Measurements from ENCODE around the gene CCDC198. TPM values are rescaled to one million over a fixed set of nuclear protein-coding genes. Genes with fewer than 3 reads are reported as not detected.

Gene CCDC198
- total RNA-seq (2022; extraction: Qiagen RNA extraction; ENCODE audit: low read depth): 1.9 to 3.0 TPM (median 2.7 TPM) in 5 replicates

DNA sequence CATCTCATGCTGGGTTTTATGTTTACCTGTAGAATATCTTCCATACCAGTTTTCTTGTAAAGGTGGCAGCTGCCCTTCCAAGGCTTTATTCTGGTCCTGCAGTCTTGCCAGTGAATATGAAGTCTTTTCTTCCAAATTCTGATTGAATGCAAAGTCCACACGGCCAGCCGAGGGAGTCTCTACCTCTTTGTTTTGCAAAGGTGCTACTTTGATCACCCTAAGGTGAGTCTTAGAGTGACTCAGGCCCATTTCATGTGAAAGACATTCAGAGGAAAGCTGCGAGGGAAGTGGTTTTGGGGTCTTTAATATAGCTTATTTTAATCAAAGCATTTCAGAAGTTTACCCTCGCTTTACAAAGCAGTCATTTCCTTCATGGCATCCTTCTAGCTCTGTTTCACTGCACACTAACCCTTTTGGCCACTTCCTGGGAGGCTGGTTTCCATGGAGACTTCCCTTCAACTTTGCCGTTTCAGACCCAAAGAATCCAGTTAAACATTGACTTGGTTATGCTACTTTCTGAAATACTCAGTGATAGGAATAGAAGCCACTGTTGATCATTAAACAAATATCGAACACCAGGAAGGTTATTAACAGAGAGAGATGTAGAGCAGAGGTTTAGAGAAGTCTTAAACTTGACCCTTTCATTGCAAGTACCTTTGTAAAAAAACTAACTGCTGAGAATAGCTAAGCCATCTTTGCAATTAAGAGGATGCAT is at the start of gene CCDC198:
Gene CCDC198, minus strand, starts transcription at position 391 of the 715 bp plus-strand sequence. Its CDS starts 142 bp downstream, at position 249.

Other genes starting within 250 kb of the CCDC198 start
- 24.6 to 49.0 TPM (median 38.2 TPM) in 5 replicates for gene EXOC5, start 225.0 kb downstream of the CCDC198 start, total RNA-seq (2022; extraction: Qiagen RNA extraction; ENCODE audit: low read depth)
- 15.9 to 21.7 TPM (median 18.3 TPM) in 5 replicates for gene AP5M1, start 224.9 kb downstream of the CCDC198 start, total RNA-seq (2022; extraction: Qiagen RNA extraction; ENCODE audit: low read depth)
- gene NAA30, start 103.3 kb downstream of the CCDC198 start, total RNA-seq (2022; extraction: Qiagen RNA extraction; ENCODE audit: low read depth): 9.8 to 15.7 TPM (median 15.1 TPM) in 5 replicates